Measurements from ENCODE around the gene SLC22A15.
"Not testable (repeated sequence)": the region's sequence is repeated elsewhere in the genome, so short reads cannot be mapped to it uniquely, and the experiment has no call there.

The SLC22A15 gene

DNA sequence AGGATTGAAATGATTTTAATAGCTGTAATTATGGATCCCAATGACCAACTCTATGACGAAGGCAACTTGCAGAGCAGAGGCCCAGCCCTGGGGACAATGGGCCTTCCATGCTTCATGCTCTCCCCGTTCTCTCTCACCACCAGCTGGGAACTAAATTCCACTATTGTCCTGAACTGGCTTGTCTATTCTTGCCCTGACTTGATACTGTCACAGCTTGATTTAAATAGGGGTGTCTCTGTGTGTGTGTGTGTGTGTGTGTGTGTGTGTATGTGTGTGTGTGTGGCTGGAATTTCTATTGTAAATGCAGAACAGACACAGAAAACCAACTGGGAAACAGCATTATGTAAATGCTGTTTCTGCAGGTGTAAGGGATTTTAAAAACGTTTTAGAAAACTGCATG lies 57.0 kb downstream of the SLC22A15 start:
- no peak for DNase-seq (ENCODE audit: low read depth, low spot score)
- ChIA-PET CTCF (no interaction called here), POLR2A (no interaction called here)
- no peak overlapping the region for H3K4me3 ChIP-seq (ENCODE audit: low read depth, low read length)
- TF ChIP-seq, protein P1, sequence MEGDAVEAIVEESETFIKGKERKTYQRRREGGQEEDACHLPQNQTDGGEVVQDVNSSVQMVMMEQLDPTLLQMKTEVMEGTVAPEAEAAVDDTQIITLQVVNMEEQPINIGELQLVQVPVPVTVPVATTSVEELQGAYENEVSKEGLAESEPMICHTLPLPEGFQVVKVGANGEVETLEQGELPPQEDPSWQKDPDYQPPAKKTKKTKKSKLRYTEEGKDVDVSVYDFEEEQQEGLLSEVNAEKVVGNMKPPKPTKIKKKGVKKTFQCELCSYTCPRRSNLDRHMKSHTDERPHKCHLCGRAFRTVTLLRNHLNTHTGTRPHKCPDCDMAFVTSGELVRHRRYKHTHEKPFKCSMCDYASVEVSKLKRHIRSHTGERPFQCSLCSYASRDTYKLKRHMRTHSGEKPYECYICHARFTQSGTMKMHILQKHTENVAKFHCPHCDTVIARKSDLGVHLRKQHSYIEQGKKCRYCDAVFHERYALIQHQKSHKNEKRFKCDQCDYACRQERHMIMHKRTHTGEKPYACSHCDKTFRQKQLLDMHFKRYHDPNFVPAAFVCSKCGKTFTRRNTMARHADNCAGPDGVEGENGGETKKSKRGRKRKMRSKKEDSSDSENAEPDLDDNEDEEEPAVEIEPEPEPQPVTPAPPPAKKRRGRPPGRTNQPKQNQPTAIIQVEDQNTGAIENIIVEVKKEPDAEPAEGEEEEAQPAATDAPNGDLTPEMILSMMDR (IDR thresholded peaks at IDR 0.05; ENCODE audit: insufficient read depth, low read length, missing control alignments) = no peak

DNA sequence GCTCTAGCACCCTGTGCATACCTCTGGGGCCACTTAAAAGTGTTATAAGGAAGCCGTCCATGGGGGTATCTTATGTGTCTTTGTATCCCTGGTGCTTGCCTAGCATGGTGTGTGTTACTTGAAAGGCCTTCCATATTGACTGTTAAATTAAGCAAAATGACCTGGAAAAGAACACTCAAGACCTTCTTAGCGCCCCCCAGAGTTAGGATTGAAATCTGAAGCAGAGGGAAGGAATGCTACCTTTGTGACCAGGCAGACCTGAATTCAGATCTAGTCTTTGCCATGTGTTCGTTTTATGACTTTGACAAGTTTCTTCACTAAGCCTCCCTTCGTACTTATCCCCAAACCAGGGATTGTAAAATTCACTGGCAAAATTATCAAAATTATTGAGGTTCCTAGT lies 59.9 kb downstream of the SLC22A15 start:
- CTCF ChIA-PET = no interaction called here
- no peak for DNase-seq (ENCODE audit: low read depth, low spot score)
- no peak overlapping the region for H3K4me3 ChIP-seq (ENCODE audit: low read depth, low read length)
- POLR2A ChIA-PET = no interaction called here
- TF ChIP-seq, protein P1 (IDR thresholded peaks at IDR 0.05; ENCODE audit: insufficient read depth, low read length, missing control alignments) = no peak

- ChIA-PET CTCF (interaction anchor here (1.5 kb wide), 1 partner anchor 18 kb away, joined by 7 read pairs; no protein-coding TSS in a partner anchor), POLR2A (no interaction called here)
- no peak for DNase-seq (ENCODE audit: low read depth, low spot score)
- TF ChIP-seq, protein P1 (IDR thresholded peaks at IDR 0.05; ENCODE audit: insufficient read depth, low read length, missing control alignments) = no peak
- no peak overlapping the region for H3K4me3 ChIP-seq (ENCODE audit: low read depth, low read length)
Measured at GRCh38 chr1:116038679-116039078, 62.4 kb downstream of the SLC22A15 start.

- CTCF ChIA-PET = no interaction called here
- TF ChIP-seq, protein P1 (IDR thresholded peaks at IDR 0.05; ENCODE audit: insufficient read depth, low read length, missing control alignments) = no peak
- POLR2A ChIA-PET = no interaction called here
- no peak for DNase-seq (ENCODE audit: low read depth, low spot score)
- no peak overlapping the region for H3K4me3 ChIP-seq (ENCODE audit: low read depth, low read length)
Measured at GRCh38 chr1:116044071-116044470, 67.8 kb downstream of the SLC22A15 start.

- POLR2A ChIA-PET; H3K4me3 ChIP-seq (ENCODE audit: low read depth, low read length); DNase-seq (ENCODE audit: low read depth, low spot score); CTCF ChIA-PET: not testable (repeated sequence)
Measured at GRCh38 chr1:116046933-116047332, 70.6 kb downstream of the SLC22A15 start.

- CTCF ChIA-PET; H3K4me3 ChIP-seq (ENCODE audit: low read depth, low read length); DNase-seq (ENCODE audit: low read depth, low spot score); POLR2A ChIA-PET: not testable (repeated sequence)
Measured at GRCh38 chr1:116051896-116052295, 75.6 kb downstream of the SLC22A15 start.

GRCh38 chr1:116062201-116062600 lies 85.9 kb downstream of the SLC22A15 start:
- POLR2A ChIA-PET = no interaction called here
- CTCF ChIA-PET = no interaction called here
- TF ChIP-seq, protein P1 (IDR thresholded peaks at IDR 0.05; ENCODE audit: insufficient read depth, low read length, missing control alignments) = no peak
- no peak overlapping the region for H3K4me3 ChIP-seq (ENCODE audit: low read depth, low read length)
- DNase-seq (ENCODE audit: low read depth, low spot score) = no peak

GRCh38 chr1:116064616-116065015 lies 88.3 kb downstream of the SLC22A15 start:
- no peak overlapping the region for H3K4me3 ChIP-seq (ENCODE audit: low read depth, low read length)
- TF ChIP-seq, protein P1 (IDR thresholded peaks at IDR 0.05; ENCODE audit: insufficient read depth, low read length, missing control alignments) = no peak
- no peak for DNase-seq (ENCODE audit: low read depth, low spot score)
- POLR2A ChIA-PET = no interaction called here
- CTCF ChIA-PET = no interaction called here

All from AG04449 (cell line).